Activated CD4-positive, alpha-beta memory T cell treated with anti-CD3 and anti-CD28 coated beads for 36 hours (primary cell): ENCODE results near the gene UBTD1. TPM values are rescaled to one million over a fixed set of nuclear protein-coding genes. Genes with fewer than 3 reads are reported as not detected.
A peak's percentile ranks its signal among the peaks of the same experiment; 100 is the strongest.

Source experiments
- CTCF ChIA-PET: fragments of 350-600 bp; sonication (Branson Sonifier 250); formaldehyde crosslinking; loops from one replicate; lab custom pipeline; 2021; ENCODE audit warnings: antibody characterized with exemption, inconsistent platforms; lab: Charles Lee
- POLR2A ChIA-PET: fragments of 350-600 bp; sonication (Branson Sonifier 250); formaldehyde crosslinking; loops from one replicate; lab custom pipeline; 2021; ENCODE audit warnings: antibody characterized with exemption; lab: Charles Lee
- DNase-seq: peaks from one replicate; pipeline ENCODE4 v3.0.0-alpha.2; 2020
- H3K27ac Mint-ChIP-seq: one replicate; pipeline ENCODE4 v1.8.0; 2021; ENCODE audit warnings: mixed read lengths
- H3K27me3 Mint-ChIP-seq: one replicate; pipeline ENCODE4 v1.8.0; 2021; ENCODE audit warnings: mixed read lengths
- H3K36me3 Mint-ChIP-seq: one replicate; pipeline ENCODE4 v1.8.0; 2021; ENCODE audit warnings: mixed read lengths
- H3K4me1 Mint-ChIP-seq: one replicate; pipeline ENCODE4 v1.8.0; 2021; ENCODE audit warnings: low read depth, mixed read lengths
- H3K4me3 Mint-ChIP-seq: one replicate; pipeline ENCODE4 v1.8.0; 2021; ENCODE audit warnings: mild to moderate bottlenecking, mixed read lengths
- H3K9me3 Mint-ChIP-seq: one replicate; pipeline ENCODE4 v1.8.0; 2021; ENCODE audit warnings: mixed read lengths
- intact Hi-C: fragments of 100-400 bp; cut with micrococcal nuclease; formaldehyde crosslinking; loops from one replicate; pipeline ENCODE4 v1.15.1; 2023
- total RNA-seq, 2 experiments: library from RNA; stranded (reverse); gene quantifications; one replicate each; pipeline ENCODE4 v1.2.3, GENCODE V29; 2021

The UBTD1 gene
- total RNA-seq, 2 experiments from 2014 or later: 1.6 to 2.6 TPM

- H3K36me3 Mint-ChIP-seq: no peaks in the 10 kb centered on the region
- intact Hi-C loops: loop anchor here (10.0 kb wide), 1 partner anchor 156 kb away; the partner anchor contains the start of gene ZFYVE27
- H3K4me3 Mint-ChIP-seq: no peak overlapping the region
- no peak for DNase-seq
- H3K27me3 Mint-ChIP-seq: no peaks in the 10 kb centered on the region
- ChIA-PET POLR2A (no interaction called here), CTCF (no interaction called here)
- no peak overlapping the region for H3K27ac Mint-ChIP-seq
- no peaks in the 10 kb centered on the region for H3K9me3 Mint-ChIP-seq
- H3K4me1 Mint-ChIP-seq: no peaks in the 10 kb centered on the region
Observed at GRCh38 chr10:97578171-97578844, 79.6 kb downstream of the UBTD1 start.

DNA sequence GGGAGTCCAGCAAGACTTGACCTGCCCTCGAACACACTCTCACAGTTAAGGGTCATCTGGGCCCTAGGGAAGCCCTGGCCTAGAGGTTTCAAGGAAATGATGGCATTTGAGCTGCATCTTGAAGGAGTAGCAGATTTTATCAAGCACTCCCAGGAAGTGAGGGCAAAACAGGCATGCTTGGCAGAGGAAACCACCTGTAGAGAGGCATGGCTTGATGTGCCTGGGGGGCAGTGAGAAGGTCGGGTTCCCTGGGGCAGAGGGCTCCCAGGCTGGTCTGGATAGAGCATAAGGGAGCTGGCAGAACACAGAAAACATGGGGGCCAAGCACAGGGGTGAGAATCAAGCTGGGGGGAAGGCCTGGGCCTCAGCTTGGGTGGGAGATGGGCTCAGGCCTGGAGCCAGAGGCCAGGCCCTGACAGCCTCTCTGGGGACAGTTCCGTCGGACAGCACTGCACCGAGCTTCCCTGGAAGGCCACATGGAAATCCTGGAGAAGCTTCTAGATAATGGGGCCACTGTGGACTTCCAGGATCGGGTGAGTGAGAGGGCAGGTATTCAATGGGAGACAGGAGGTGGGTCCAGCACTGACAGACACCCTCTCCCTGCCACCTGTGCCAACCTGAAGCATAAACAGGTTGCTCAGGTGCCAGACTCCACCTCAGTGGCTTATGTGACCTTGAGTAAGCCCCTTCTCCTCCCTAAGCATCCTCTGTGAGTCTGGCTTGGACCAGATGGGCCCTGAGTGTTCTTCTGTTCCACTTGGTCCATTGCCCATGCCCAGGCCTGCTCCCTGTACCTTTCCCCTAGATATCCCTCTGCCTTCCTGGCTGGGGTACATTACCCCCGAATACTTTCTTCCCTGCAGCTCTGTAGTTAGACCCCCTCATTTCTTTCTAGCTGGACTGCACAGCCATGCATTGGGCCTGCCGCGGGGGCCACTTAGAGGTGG lies 82.0 kb downstream of the UBTD1 start:
- intact Hi-C loops: no loop called here
- Mint-ChIP-seq H3K4me3 (no peak overlapping the region), H3K9me3 (no peaks in the 10 kb centered on the region), H3K27me3 (no peaks in the 10 kb centered on the region), H3K27ac (no peak overlapping the region), H3K4me1 (no peaks in the 10 kb centered on the region), H3K36me3 (no peaks in the 10 kb centered on the region)
- CTCF ChIA-PET: interaction anchor here (1.9 kb wide), 1 partner anchor 27 kb away, joined by 5 read pairs; no protein-coding TSS in a partner anchor
- DNase-seq: no peak
- POLR2A ChIA-PET: no interaction called here

GRCh38 chr10:97582169-97582568 lies 83.4 kb downstream of the UBTD1 start:
- ChIA-PET CTCF (interaction anchor here (0.9 to 1.0 kb wide), 2 partner anchors 48 to 120 kb away, joined by 3 to 5 read pairs; no protein-coding TSS in a partner anchor), POLR2A (no interaction called here)
- Mint-ChIP-seq H3K27ac (no peak overlapping the region), H3K4me1 (no peaks in the 10 kb centered on the region), H3K27me3 (no peaks in the 10 kb centered on the region), H3K9me3 (no peaks in the 10 kb centered on the region), H3K36me3 (no peaks in the 10 kb centered on the region), H3K4me3 (no peak overlapping the region)
- intact Hi-C loops: no loop called here
- DNase-seq: no peak

DNA sequence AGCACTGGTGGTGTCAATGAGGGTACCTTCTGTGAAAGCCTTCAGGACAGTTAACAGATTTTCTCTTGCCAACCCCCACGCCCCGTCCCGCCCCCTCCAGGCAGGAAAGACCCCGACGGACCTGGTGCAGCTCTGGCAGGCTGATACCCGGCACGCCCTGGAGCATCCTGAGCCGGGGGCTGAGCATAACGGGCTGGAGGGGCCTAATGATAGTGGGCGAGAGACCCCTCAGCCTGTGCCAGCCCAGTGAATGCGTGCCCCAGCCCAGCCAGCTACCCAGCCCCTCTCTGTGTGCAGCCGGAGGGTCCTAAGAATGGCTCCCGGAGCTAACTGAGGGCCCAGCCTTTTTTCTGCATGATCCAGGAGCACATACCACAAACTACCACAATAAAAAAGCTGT lies 84.8 kb downstream of the UBTD1 start:
- intact Hi-C loops: no loop called here
- H3K36me3 Mint-ChIP-seq: no peaks in the 10 kb centered on the region
- H3K4me1 Mint-ChIP-seq: no peaks in the 10 kb centered on the region
- no peak overlapping the region for H3K4me3 Mint-ChIP-seq
- ChIA-PET CTCF (interaction anchor here (2.8 kb wide), 1 partner anchor 12 kb away, joined by 12 read pairs; the partner anchor contains the start of gene ANKRD2), POLR2A (no interaction called here)
- H3K27me3 Mint-ChIP-seq: no peaks in the 10 kb centered on the region
- no peak for DNase-seq
- no peaks in the 10 kb centered on the region for H3K9me3 Mint-ChIP-seq
- no peak overlapping the region for H3K27ac Mint-ChIP-seq

DNA sequence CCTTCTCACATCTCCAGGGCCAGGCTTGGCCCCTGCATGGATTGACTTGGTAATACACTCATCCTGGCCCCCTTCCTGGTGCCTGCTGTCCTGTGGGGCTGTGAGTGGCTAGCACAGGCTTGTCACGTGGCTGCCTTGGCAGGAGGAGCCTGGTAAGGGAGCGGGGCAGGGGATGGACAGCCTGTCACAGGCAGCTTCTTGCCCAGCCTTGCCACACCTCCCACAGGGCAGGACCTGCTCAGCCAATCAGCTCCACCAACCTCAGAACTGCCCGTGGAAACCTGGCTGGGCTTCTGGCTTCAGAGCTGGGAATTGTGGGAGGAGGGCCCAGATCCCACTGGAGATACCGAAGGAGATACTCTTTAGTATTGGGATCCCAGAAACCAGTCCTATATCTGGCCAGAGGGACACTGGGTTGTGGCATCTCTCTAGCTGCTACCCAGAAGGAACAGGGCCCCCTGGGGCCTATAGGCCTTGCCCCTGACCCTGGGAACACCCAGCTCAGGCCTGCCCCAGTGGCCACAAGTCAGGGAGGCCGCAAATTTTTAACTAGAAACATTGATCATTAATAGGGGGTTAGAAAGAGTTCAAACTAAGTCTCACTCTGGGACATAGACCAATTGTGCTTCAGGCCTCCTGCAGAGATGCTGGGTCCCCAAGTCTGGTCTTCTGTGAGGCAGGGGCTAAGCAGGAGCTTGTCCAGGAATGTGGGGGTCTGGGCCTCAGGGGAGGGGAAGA lies 85.5 kb downstream of the UBTD1 start, which contains the start of gene HOGA1:
TSS of gene HOGA1 (plus strand) at position 330 of the 738 bp plus-strand sequence. CDS start at position 645, 315 bp downstream.
- POLR2A ChIA-PET: no interaction called here
- no peak for DNase-seq
- no peaks in the 10 kb centered on the region for H3K27me3 Mint-ChIP-seq

GRCh38 chr10:97584798-97585438 lies 86.2 kb downstream of the UBTD1 start:
- intact Hi-C loops: no loop called here
- Mint-ChIP-seq H3K4me3 (no peak overlapping the region), H3K4me1 (no peaks in the 10 kb centered on the region), H3K36me3 (no peaks in the 10 kb centered on the region), H3K9me3 (no peaks in the 10 kb centered on the region), H3K27me3 (no peaks in the 10 kb centered on the region), H3K27ac (no peak overlapping the region)
- DNase-seq: no peak
- POLR2A ChIA-PET: no interaction called here
- CTCF ChIA-PET: interaction anchor here (0.9 to 2.8 kb wide), 2 partner anchors 13 to 31 kb away, joined by 4 to 12 read pairs; partner anchors contain the start of gene ANKRD2

More for the DNA sequence above, 85.5 kb downstream of the UBTD1 start, which contains the start of gene HOGA1:
- H3K27ac Mint-ChIP-seq: no peak within 1 kb of the TSS
- no peak within 1 kb of the TSS for H3K4me3 Mint-ChIP-seq
- intact Hi-C loops: no loop called here
- no peaks in the 10 kb centered on the region for H3K36me3 Mint-ChIP-seq
- H3K4me1 Mint-ChIP-seq: no peaks in the 10 kb centered on the region
- CTCF ChIA-PET: interaction anchor here (2.8 kb wide), 1 partner anchor 12 kb away, joined by 12 read pairs; the partner anchor contains the start of gene ANKRD2
- H3K9me3 Mint-ChIP-seq: no peaks in the 10 kb centered on the region

DNA sequence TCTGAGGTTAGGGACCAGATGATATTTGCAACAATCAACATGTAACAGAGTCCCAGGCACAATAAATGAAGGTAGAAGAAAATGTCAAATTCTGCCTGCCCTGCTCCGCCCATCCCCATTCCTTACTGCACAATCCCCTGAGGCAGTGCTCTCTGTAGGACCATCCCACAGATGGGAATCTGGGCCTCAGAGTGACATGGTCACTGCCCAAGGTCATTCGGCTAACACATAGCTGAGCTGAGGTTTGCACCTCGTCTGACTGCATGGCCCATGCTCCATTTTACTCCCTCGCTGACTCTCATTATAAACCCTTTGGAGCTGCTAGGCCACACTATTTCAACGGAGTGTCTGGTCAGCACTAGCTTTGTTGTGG lies 86.7 kb downstream of the UBTD1 start:
- no peak overlapping the region for H3K27ac Mint-ChIP-seq
- intact Hi-C loops: no loop called here
- ChIA-PET CTCF (interaction anchor here (0.9 to 2.8 kb wide), 2 partner anchors 14 to 32 kb away, joined by 4 to 12 read pairs; partner anchors contain the start of gene ANKRD2), POLR2A (no interaction called here)
- DNase-seq: no peak
- no peaks in the 10 kb centered on the region for H3K27me3 Mint-ChIP-seq
- no peaks in the 10 kb centered on the region for H3K36me3 Mint-ChIP-seq
- no peaks in the 10 kb centered on the region for H3K4me1 Mint-ChIP-seq
- no peak overlapping the region for H3K4me3 Mint-ChIP-seq
- H3K9me3 Mint-ChIP-seq: no peaks in the 10 kb centered on the region

- Mint-ChIP-seq H3K36me3 (no peaks in the 10 kb centered on the region), H3K9me3 (no peaks in the 10 kb centered on the region), H3K27me3 (no peaks in the 10 kb centered on the region), H3K27ac (no peak overlapping the region), H3K4me1 (no peaks in the 10 kb centered on the region), H3K4me3 (no peak overlapping the region)
- ChIA-PET POLR2A (no interaction called here), CTCF (interaction anchor here (1.7 kb wide), 1 partner anchor 16 kb away, joined by 4 read pairs; no protein-coding TSS in a partner anchor)
- intact Hi-C loops: no loop called here
- DNase-seq: no peak
Observed at GRCh38 chr10:97587183-97587582, 88.5 kb downstream of the UBTD1 start.

DNA sequence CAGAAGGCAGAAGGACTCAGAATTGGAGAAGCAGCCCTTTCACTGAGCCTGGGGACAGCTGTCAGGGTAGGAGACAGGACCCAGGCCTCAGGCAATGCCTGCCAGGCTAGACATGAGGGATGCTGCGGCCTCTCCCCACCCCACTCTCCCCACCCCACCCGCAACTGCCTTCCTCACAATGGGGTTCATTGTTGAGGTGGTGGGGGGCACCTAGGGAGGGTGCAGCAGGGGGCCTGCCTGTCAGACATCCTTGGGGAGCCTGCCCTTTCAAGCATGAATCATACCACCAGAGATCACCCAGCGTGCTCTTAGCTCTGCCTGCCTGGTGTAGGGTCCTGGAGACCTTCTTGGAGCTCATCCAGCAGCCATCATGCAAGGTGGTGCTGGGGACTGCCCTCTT lies 90.8 kb downstream of the UBTD1 start, which contains the start of gene C10orf62:
TSS of gene C10orf62 (plus strand) at position 243 of the 400 bp plus-strand sequence. CDS start 177 bp downstream, outside the sequence.
- H3K27me3 Mint-ChIP-seq: no peaks in the 10 kb centered on the region
- H3K4me3 Mint-ChIP-seq: no peak within 1 kb of the TSS
- intact Hi-C loops: no loop called here
- no peaks in the 10 kb centered on the region for H3K36me3 Mint-ChIP-seq
- H3K9me3 Mint-ChIP-seq: no peaks in the 10 kb centered on the region
- ChIA-PET CTCF (no interaction called here), POLR2A (no interaction called here)
- H3K27ac Mint-ChIP-seq: no peak within 1 kb of the TSS
- no peaks in the 10 kb centered on the region for H3K4me1 Mint-ChIP-seq
- DNase-seq: no peak

GRCh38 chr10:97590082-97590747 lies 91.5 kb downstream of the UBTD1 start:
- intact Hi-C loops: no loop called here
- no peaks in the 10 kb centered on the region for H3K36me3 Mint-ChIP-seq
- no peak overlapping the region for H3K4me3 Mint-ChIP-seq
- DNase-seq: peak; percentile 16
- ChIA-PET CTCF (interaction anchor here (1.3 kb wide), 1 partner anchor 380 kb away, joined by 4 read pairs; no protein-coding TSS in a partner anchor), POLR2A (no interaction called here)
- H3K9me3 Mint-ChIP-seq: no peaks in the 10 kb centered on the region
- H3K27me3 Mint-ChIP-seq: no peaks in the 10 kb centered on the region
- no peaks in the 10 kb centered on the region for H3K4me1 Mint-ChIP-seq
- no peak overlapping the region for H3K27ac Mint-ChIP-seq
